Measurements from ENCODE around the gene FYB2.
"Not testable (repeated sequence)": the region's sequence is repeated elsewhere in the genome, so short reads cannot be mapped to it uniquely, and the experiment has no call there.

FYB2 gene

DNA sequence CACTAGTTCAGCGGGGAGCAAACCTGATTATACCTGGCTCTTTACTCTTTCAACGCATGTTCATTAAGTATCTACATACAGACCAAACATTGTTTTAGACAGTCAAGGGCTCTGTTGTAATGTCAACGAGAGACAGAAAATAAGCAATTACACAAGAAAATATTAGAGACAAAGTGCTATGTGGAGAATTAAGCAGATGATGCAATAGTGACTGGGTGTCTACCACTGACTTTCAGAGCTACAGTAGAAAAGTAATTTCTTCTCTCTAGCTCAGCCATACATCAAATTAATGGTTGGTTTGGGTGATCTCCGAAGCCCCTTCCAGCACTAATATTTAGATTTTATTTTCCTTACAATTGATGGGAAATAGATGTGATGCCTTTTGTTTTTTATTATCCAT is 23.3 kb downstream of the FYB2 start:
- no peak for DNase-seq (ENCODE audit: low spot score)

DNA sequence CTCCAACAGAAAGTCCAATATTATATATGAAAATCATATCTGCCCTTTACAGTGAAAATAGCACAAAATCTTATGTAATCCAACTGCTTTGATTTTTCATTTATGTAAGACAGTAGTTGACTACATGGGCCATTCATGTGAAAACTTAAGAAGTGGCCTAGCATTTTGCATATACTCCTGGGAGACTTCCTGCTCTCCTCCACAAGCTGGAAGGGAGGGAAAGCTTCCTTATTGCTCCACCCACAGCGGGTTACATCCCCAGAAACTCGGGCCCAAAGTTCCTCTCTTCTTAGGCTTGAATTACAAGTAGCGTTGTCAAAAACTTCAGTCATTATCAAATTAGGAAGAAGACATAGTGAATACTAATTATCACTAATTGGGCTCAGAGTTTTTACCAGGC is 29.2 kb downstream of the FYB2 start:
- no peak for DNase-seq (ENCODE audit: low spot score)

DNA sequence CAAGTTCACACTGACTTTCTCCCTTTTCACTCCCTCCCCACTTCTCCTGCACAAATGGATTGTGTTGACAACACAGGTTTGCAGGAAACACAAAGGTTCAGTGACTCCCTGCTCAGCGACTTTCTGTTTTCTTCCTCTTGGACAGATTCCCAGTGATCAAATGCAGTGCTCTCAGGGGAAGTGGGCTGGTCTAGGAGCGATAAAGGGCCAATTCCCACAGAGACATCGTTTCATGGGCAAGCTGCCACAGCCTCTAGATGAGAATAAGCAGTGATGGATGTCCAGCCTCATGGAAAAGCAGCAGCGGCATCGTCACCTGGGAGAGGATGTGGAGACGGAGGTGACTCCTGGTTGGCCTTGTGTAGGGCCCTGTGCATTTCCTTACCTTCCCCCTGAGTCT is 30.6 kb downstream of the FYB2 start:
- peak; percentile 27 for DNase-seq (ENCODE audit: low spot score)

DNA sequence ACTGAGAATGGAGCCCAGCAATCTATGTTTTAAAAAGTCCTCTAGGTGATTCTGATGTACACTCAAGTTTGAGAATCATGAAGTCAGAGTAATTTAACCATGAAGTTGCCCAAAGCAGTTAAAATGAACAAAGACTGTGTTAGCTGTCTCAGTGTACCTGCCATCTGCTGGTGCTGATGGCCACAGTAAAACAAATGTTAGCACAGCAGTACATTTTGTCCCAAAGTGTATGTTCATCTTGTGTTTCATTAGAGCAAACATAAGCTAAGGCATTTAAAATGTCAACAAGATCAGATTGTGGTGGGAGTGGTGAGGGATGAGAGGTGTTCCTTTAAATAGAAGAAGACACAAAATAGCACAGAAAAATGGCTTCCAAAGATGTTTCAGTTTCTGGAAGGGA is 31.1 kb downstream of the FYB2 start:
- DNase-seq (ENCODE audit: low spot score): peak; percentile 8

DNA sequence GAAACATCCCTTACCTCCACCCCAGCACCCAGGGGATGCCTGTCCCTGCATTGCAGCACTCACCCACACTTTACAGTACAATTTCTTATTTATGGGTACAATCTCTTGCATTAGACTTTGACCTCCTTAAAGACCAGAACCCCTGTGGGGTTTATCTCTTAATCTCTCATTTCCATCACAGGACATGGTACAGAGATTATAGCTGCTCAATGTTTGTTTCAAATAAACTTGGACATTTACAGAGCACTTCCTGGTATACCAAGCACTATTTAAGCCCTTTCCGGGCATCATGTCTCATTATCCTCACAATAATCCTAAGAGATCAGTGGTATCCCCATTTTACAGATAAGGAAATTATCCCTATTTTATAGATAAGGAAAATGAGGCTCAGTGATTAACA is 31.9 kb downstream of the FYB2 start:
- no peak for DNase-seq (ENCODE audit: low spot score)

DNA sequence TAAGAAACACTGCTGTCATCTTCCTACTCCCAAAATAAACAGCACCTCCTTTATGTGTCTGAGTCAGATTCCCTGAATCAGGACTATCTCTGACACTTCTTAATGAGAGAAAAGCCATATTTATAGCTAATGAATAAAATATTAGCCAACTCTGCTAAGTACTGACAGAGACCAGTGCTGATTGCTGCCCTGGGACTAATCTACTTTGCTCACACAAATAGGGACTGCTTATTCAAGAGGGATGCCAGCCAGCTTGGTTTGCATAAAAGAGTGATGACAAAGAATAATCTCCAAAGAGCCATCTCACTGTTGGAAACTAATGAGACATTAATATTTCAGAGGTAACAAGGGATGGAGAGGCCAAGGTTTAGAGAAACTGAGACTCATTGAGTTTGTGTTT is 36.4 kb downstream of the FYB2 start:
- no peak for DNase-seq (ENCODE audit: low spot score)

DNA sequence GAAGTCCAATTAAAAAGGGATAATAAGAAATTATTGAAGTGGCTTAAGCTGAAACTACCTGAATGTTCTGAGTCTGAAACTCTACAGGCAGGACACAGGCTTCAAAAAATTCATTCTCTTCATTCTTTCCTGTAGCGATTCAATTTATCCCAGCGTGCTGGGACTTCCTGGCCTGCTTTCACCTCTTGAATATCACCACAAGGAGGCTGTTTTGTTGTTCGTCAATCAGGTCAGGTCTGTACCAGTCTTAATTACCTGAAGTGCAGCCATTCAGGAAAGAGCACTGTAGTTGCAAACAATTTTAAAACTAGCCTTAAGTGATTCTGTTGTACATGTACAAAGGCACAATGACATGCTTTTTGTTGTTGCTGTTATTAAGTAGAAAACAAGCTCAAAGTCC is 38.4 kb downstream of the FYB2 start:
- DNase-seq (ENCODE audit: low spot score): no peak

DNA sequence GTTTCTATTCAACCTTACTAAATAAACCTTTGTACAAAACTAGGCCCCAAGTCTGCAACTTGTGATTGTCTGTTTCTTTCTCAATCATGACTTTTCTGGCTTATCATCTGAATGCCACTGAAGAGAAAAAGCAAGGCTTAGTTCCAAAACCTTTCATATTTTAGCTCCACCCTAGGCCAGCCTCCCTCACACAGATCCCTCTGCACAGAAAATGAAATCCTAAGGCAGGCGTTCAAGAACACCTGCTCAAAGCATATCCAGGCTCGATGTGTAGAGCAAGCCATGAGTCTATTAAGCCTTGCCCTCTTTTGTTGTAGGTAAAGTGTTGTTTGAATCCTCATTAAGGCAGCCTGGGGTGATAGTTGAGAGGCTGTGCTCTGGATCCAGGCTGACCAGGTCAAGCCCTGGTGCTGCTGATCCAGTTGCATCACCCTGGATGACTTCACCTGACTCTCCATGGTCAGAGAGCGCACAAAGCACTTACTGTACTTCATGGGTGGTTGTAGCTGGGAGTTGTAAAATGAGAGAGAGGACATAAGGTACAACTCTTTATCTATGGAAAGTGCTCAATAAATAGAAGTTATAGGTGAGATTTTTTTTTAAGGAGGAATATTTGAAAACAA is 39.0 kb downstream of the FYB2 start:
- no peak for DNase-seq (ENCODE audit: low spot score)

DNA sequence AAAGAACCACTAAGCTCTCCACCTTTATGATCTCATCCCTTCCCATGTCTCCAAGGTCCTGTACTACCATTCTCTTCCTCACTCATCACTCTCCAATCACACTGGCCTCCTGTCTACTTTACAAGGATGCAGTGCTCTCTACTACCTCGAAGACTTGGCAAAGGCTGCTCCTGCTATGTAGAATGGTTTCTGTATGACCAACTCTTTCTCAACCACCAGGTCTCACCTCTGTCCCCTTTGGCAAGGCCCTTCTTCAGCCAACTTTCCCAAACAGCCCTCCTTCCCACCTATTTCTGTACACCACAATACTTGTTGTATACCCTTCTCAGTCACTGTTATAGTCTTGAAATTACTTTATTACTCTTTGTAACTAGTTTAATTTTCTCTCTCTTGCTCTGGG is 41.2 kb downstream of the FYB2 start:
- no peak for DNase-seq (ENCODE audit: low spot score)

DNA sequence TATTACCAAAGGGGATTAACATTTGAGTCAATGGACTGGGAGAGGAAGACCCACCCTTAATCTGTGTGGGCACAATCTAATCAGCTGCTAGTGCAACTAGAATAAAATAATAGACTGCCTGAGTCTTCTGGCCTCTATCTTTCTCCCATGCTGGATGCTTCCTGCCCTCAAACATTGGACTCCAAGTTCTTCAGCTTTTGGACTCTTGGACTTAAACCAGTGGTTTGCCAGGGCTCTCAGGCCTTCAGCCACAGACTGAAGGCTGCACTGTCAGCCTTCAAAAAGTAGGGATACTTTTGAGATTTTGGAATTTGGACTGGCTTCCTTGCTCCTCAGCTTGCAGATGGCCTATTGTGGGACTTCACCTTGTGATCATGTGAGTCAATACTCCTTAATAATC is 44.5 kb downstream of the FYB2 start:
- not testable (repeated sequence) for DNase-seq (ENCODE audit: low spot score)

DNA sequence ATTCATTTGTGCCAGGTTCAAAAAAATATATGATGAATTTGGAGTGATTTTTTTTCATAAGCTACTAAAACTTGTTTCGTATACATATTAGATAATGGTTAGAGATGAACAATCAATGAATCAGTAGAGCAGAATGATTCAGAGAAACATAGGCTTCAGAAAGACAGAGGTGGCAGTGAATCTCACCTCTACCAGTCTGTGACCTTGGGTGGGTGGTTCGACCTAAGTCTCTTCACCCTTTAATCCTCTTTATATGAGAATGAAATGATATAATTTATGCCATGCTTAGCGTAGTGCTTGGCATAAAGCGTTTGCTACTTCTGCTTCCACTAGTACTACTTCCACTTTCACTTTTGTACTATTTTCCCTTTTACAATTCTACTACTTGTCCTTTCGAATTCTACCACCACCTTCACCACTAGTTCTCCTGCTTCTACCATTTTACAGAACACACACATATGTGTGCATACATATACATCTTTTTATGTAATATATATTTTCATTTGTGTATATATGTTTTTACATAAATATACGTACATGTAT is 45.1 kb downstream of the FYB2 start:
- no peak for DNase-seq (ENCODE audit: low spot score)

DNA sequence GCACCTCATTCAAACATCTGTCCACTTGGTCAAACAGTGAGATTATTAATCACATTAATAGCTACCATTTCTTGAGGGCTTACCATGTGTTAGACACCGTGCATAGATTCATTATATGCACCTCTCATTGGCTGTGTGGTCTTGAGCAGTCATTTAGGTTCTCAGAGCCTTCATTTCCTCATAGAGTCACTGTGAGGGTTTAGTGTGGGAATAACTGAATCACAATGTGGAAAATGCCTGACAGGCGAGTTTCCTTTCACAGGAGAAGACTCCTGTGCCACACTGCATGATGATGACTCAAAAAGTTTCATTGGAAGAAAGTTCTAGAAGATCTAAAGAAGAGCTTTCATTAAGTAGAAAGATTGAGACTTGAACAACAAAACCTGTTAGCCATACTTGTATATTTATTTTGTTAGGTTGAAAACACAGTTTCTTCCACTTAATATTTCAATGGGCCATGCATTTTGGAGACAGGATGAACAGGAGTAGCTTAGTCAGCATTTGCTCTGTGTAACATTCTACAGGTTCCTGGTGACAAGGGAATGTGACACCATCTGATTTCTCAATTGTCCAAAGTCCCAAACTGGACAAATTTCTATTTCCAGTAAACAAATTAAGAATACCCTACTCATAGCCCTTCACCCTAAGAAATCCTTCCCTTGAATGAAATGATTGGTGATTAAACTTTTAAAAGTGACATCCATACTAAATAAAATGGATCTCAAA is 45.7 kb downstream of the FYB2 start:
- DNase-seq (ENCODE audit: low spot score): no peak

DNA sequence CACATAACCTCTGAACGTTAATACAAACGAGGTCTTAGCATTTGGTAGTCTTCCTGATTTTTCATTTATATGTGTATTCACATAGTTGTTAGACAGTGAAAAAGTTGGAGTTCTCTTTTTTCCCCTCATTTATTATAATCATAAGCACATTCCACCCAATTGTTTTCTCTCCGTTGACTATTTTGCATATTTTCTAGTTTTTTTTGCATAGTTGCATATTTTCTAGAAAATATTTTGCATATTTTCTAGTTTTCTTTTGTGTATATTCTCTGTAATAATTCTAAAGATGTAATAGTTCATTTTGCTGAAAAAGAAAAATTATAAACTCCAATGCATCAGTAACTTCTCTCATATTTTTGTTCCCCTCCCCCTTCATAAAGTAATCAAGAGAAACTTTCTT is 47.5 kb downstream of the FYB2 start:
- DNase-seq (ENCODE audit: low spot score): no peak

DNA sequence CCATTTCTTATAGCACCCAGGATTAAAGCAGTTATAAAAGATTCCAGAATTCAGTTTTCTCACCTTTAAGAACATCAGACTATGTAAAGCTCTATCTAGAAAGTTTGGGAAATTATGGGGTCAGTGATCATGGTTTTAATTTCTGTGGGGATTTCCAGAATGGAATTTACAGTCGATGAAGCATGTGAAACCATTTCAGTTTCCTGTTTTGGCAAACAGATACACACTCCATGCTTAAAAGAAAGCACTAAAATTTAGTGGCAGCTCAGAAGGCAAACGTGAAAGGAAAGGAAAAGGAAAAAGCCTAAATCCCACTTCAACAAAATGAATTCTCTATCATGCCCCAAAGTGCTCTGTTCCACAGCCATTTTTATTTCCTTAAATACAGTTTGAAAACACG is 60.4 kb downstream of the FYB2 start:
- no peak for DNase-seq (ENCODE audit: low spot score)

DNA sequence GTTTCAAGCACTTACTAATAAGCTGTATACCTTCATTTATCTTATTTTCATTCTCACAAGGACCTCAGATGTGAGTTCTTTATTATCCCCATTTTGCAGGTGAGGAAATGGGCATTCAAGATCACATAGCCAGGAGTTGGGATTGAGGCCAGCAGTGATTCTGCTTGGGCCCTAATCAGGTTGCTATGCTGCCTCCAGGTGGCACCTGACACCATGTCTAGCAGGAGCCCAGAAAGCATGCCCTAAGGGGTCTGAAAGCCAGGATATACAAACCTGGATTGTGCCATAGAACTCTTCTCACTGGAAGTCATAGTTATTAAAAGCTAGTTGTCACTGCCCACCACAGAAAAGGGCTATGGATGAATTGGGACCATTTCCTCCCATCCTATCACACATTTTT is 61.1 kb downstream of the FYB2 start:
- DNase-seq (ENCODE audit: low spot score): no peak

DNA sequence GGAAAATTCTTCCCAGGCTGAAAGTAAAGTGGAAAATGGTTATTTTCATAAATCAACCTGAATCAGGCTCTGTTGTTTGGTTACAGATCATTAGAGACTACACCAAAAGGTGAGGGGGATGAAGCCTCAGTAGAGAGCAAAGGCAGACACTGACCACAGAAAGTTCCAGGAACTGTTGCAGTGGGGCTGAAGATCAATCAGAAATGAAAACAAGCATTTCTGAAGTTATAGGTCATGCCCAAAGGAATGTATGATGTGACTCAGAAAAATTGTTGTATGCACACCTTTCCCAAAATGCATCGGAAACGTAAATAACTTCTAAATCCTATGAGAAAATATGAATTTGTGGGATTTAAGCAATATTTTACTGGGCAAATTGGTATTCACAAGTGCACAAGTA is 63.3 kb downstream of the FYB2 start:
- DNase-seq (ENCODE audit: low spot score): no peak

DNA sequence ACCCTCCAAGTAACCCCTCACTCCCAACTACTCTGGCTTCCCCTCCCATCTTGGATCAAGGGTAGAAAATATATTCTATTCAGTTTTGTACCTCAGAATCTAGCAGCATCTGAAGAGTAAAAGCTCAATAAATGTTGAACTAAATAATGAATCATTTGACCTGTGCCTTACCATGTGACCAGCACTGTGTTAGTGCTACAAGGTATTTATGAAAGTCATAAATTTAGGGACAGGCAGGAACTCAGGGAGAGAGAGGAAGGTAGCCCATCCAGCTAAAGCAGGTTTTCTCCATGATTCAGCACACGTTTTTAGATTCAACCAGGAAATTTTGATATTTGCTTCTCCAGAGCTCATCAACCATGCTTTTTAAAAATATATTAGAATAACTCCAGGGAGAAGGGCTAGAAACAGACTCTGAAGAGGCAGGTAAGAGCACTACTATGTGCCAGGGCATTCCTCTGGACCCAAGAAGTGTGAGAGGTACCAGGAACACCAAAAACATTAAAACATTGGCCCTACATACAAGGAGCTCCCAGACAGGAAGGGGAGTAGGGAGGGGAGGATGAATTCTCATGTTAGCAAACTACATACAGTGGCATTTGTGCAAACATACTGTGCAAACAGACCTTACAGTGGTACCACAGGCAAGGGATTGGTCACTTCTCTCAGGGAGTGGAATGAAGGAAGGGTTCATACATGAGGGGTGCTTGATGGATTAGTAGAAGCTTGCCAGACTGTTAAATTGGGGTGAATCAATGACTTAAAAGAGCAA is 64.3 kb downstream of the FYB2 start:
- DNase-seq (ENCODE audit: low spot score): no peak

DNA sequence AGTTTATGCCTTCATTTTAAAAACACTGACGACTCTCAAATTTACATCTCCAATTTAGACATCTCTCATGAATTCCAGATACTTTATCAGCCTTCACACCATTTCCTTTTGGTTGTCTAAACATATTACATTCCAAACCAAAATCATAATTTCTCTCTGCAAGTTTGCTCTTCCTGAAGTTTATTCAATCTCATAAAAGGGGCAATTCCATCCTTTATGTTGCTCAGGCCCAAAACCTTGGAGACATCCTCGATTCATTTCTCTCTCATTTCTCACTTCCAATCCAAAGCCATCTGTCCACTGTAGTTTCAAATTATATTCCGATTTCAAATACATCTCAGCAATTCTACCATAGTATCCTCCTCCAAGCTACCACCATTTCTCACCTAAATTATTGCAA is 74.0 kb downstream of the FYB2 start:
- no peak for DNase-seq (ENCODE audit: low spot score)

DNA sequence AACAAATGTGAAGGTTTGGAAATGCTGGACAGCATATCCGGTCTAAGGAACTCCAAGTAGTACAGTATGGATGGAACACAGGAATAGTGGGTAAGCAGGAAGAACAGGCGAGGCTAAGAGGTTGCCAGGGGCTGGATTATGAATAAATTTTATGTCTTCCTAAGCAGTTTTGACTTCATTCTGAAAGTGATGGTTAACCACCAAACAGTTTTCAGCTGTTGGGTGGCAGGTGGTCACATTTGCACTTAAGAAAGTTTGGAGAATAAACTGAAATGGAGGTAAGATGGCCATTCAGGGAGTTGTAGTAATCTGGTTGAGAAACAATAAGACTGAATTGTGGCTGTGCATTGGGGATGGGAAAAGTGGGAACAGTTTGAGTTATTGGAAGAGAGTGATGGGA is 90.2 kb downstream of the FYB2 start:
- DNase-seq (ENCODE audit: low spot score): no peak

DNA sequence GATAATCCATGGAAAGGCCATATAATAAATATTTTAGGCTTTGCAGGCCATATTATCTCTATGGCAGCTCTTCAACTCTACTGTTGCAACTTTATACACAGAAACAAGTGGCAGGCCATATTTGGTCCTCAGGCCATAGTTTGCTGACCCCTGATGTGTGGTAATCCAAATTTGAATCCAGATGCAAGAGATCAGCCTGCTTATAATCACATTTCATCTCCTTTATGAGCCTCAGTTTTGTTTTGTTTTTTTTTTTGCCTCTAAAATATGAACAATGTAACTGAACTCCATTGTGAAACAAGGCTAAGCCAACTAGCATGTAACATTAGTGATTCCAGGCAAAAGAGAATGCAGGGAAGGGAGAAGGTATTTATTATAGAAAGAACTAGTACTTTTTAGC is 92.5 kb downstream of the FYB2 start:
- no peak for DNase-seq (ENCODE audit: low spot score)

DNA sequence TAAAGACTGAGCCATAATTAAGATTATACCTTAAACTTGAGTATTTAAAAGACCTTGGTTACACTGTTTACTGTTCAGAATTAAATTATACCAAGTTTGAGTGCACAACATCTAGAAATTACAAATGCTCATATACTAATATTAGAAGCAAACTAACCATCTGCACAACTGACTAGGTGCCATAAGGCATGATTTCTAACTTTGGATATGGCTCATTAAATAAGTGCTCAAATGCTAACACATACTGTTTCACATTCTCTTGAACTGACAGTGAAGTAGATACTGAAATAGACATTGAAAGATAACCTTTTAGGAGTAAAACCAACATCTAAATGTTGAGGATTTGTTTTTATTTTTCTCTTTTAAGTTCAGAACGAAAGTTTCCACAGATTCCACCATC is 100.0 kb downstream of the FYB2 start:
- DNase-seq (ENCODE audit: low spot score): peak; percentile 35

DNA sequence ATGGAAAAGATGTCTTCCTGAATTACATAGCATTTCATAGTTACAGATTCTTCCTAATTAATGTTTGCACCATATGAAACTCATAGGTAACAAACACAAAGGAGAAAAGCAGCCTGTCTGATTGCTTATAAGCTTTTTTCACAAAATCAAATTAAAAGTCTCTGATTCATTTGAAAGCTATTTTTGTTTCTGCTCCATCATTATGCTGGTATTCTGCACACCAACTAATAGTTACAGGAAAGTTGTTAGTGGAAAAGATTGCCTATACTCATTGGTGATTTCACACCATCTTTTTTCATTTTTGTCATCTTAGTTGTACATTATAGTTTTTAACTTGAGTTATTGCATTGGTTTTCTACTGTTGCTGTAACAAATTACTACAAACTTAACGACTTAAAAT is 104.0 kb downstream of the FYB2 start:
- no peak for DNase-seq (ENCODE audit: low spot score)

DNA sequence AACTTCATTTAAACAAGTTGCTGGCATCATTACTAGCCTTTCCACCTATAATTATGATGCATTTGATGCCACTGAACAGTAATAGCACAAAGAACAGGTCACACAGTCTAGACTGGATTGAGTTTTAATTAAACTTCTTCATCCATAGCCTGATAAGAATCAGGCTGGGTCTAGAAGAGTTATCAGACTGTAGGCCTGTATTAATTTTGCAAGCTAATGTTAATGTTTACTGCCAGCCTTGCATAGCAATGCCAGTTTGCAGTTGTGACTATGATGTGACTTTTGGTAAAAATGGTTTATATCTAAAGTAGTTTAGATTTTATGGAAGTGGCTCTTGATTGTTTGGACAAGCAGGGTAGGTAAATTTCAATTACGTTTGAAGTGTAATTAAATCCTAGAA is 106.1 kb downstream of the FYB2 start:
- no peak for DNase-seq (ENCODE audit: low spot score)
